LNCaP clone FGC (cell line): ENCODE data around the gene PACSIN2.

Experiments used
- DNase-seq: peaks from one replicate; pipeline ENCODE4 v3.0.0-alpha.2; 2011; ENCODE audit warnings: low read depth
- H3K4me3 ChIP-seq: 2 replicates; pipeline ENCODE4 v1.5.1; 2011; ENCODE audit warnings: mild to moderate bottlenecking, low read depth, low read length, control low read depth
- TF ChIP-seq, protein P1 (sequence below): IDR thresholded peaks from 2 replicates; pipeline ENCODE4 v1.5.1; 2012; ENCODE audit warnings: mild to moderate bottlenecking; ENCODE audit not compliant: control insufficient read depth, insufficient read depth; ENCODE audit errors: extremely low read depth

The PACSIN2 gene

DNA sequence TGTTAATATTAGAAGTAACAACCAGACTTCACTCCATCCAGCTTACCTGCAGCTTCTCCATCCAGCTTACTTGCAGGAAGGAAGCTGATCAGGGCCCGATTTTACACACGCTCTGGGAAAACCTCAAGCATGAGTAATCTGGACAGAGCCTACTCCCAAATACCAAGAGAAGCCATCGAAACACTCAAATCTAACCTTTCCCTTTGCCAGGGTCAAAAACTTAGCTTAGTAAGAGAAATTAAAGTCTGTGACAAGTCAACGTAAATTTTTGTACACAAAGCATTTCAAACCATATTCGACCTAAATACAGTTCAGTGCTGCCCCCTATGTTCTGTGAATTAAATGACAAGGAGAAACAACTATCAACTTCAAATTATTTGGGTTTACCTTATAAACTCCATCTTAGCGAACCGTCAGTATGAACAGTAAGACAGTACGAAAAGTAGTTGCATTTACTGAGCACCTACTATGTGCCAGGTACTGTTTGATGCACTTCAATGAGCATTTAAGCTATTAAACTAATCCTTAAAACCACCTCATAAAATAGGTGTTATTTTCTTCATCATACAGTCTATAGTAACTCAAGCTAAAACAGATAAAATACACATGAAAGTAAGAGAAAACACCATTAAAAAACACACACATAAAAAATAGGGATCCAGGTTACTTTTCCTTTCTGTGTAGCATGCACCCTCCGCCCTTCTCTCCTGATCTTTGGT is 194.7 kb downstream of the PACSIN2 start:
- DNase-seq = no peak
- TF ChIP-seq, protein P1, sequence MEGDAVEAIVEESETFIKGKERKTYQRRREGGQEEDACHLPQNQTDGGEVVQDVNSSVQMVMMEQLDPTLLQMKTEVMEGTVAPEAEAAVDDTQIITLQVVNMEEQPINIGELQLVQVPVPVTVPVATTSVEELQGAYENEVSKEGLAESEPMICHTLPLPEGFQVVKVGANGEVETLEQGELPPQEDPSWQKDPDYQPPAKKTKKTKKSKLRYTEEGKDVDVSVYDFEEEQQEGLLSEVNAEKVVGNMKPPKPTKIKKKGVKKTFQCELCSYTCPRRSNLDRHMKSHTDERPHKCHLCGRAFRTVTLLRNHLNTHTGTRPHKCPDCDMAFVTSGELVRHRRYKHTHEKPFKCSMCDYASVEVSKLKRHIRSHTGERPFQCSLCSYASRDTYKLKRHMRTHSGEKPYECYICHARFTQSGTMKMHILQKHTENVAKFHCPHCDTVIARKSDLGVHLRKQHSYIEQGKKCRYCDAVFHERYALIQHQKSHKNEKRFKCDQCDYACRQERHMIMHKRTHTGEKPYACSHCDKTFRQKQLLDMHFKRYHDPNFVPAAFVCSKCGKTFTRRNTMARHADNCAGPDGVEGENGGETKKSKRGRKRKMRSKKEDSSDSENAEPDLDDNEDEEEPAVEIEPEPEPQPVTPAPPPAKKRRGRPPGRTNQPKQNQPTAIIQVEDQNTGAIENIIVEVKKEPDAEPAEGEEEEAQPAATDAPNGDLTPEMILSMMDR = peak; percentile 41
- no peak overlapping the region for H3K4me3 ChIP-seq
